ENCODE results near the gene DNM3.

Gene DNM3

DNA sequence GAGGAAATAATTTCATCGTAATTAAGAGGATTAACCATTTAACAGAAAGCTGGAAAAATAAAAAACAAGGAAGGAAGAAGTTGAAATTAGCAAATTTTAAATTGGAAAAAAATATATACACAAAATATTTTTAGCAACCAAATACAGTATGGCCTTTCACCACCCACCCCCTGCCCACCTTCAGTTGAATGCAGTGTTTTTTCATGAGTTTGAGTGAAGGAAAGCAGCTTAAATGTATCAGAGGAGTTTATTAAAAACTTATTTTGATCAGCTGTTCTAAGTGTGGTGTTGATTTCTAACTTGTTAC lies 249.2 kb downstream of the DNM3 start:
- TF ChIP-seq ZNF664 (tag by site-specific recombination; IDR thresholded peaks at IDR 0.05) (no peak), ZNF654 (tag by site-specific recombination; IDR thresholded peaks at IDR 0.05; ENCODE audit: low read depth) (0 out of 2 replicates have a peak, but pooled peaks have one; percentile 1)
- Histone ChIP-seq H3K4me1 (ENCODE audit: control insufficient read depth, insufficient read depth, low read length) (no peaks in the 10 kb centered on the region), H3K36me3 (ENCODE audit: control insufficient read depth in 2 of 2, insufficient read depth in 1 of 2, low read length in 2 of 2) (no peaks in the 10 kb centered on the region), H3K9me3 (ENCODE audit: control insufficient read depth, insufficient read depth, low read depth, low read length) (no peaks in the 10 kb centered on the region), H3K4me3 (ENCODE audit: low read depth, low read length) (no peak overlapping the region), H3K27ac (ENCODE audit: extremely low read depth, low read depth, low read length) (no peak overlapping the region)
- POLR2A ChIA-PET, result no interaction called here
- CTCF ChIA-PET, result interaction anchor here (0.7 to 2.5 kb wide), 7 partner anchors 9 to 314 kb away, joined by 3 to 9 read pairs (median 3); no protein-coding TSS in a partner anchor

- H3K4me3 ChIP-seq (ENCODE audit: low read depth, low read length), result no peak overlapping the region
- H3K27ac ChIP-seq (ENCODE audit: extremely low read depth, low read depth, low read length), result no peak overlapping the region
- no peaks in the 10 kb centered on the region for H3K9me3 ChIP-seq (ENCODE audit: control insufficient read depth, insufficient read depth, low read depth, low read length)
- CTCF ChIA-PET, result interaction anchor here (0.7 kb wide), 1 partner anchor 451 kb away, joined by 4 read pairs; no protein-coding TSS in a partner anchor
- POLR2A ChIA-PET, result interaction anchor here (0.6 kb wide), 1 partner anchor 437 kb away, joined by 3 read pairs; the partner anchor contains the start of gene SUCO
- H3K36me3 ChIP-seq (ENCODE audit: control insufficient read depth in 2 of 2, insufficient read depth in 1 of 2, low read length in 2 of 2), result no peaks in the 10 kb centered on the region
- TF ChIP-seq ZNF140 (tag by site-specific recombination; IDR thresholded peaks at IDR 0.05) (no peak), ZNF292 (tag by site-specific recombination; IDR thresholded peaks at IDR 0.05; ENCODE audit: borderline replicate concordance, low read depth) (no peak), ZNF23 (tag by site-specific recombination; IDR thresholded peaks at IDR 0.05; ENCODE audit: borderline replicate concordance) (no peak), ZNF600 (tag by site-specific recombination; IDR thresholded peaks at IDR 0.05) (no peak)
- no peaks in the 10 kb centered on the region for H3K4me1 ChIP-seq (ENCODE audit: control insufficient read depth, insufficient read depth, low read length)
Observed at GRCh38 chr1:172095846-172096245, 254.5 kb downstream of the DNM3 start.

GRCh38 chr1:172105230-172105629 lies 263.9 kb downstream of the DNM3 start:
- H3K27ac ChIP-seq (ENCODE audit: extremely low read depth, low read depth, low read length), result no peak overlapping the region
- POLR2A ChIA-PET, result no interaction called here
- no peak for TF ChIP-seq MZF1 (tag by site-specific recombination; IDR thresholded peaks at IDR 0.05; ENCODE audit: borderline replicate concordance)
- TF ChIP-seq HOXC10 (CRISPR knock-in tag; IDR thresholded peaks at IDR 0.05), result no peak
- no peak for TF ChIP-seq TSHZ1 (tag by site-specific recombination; IDR thresholded peaks at IDR 0.05; ENCODE audit: borderline replicate concordance)
- TF ChIP-seq ZSCAN18 (tag by site-specific recombination; IDR thresholded peaks at IDR 0.05), result no peak
- no peak for TF ChIP-seq ZNF362 (tag by site-specific recombination; IDR thresholded peaks at IDR 0.05)
- TF ChIP-seq ZNF394 (tag by site-specific recombination; IDR thresholded peaks at IDR 0.05; ENCODE audit: borderline replicate concordance), result no peak
- no peak for TF ChIP-seq ZNF555 (tag by site-specific recombination; conservative IDR thresholded peaks at IDR 0.05)
- TF ChIP-seq ZNF544 (tag by site-specific recombination; IDR thresholded peaks at IDR 0.05), result no peak
- TF ChIP-seq ZSCAN4 (tag by site-specific recombination; IDR thresholded peaks at IDR 0.05), result no peak
- no peak for TF ChIP-seq ZNF114 (tag by site-specific recombination; IDR thresholded peaks at IDR 0.05)
- TF ChIP-seq ZNF792 (tag by site-specific recombination; IDR thresholded peaks at IDR 0.05), result no peak
- TF ChIP-seq GLI2 (tag by site-specific recombination; IDR thresholded peaks at IDR 0.05; ENCODE audit: borderline replicate concordance, low read depth), result no peak
- H3K36me3 ChIP-seq (ENCODE audit: control insufficient read depth in 2 of 2, insufficient read depth in 1 of 2, low read length in 2 of 2), result no peaks in the 10 kb centered on the region
- H3K9me3 ChIP-seq (ENCODE audit: control insufficient read depth, insufficient read depth, low read depth, low read length), result no peaks in the 10 kb centered on the region
- CTCF ChIA-PET, result no interaction called here
- no peak overlapping the region for H3K4me3 ChIP-seq (ENCODE audit: low read depth, low read length)
- H3K4me1 ChIP-seq (ENCODE audit: control insufficient read depth, insufficient read depth, low read length), result no peaks in the 10 kb centered on the region
